ENCODE results near the gene DLK1. TPM values are rescaled to one million over a fixed set of nuclear protein-coding genes. Genes with fewer than 3 reads are reported as not detected.
A peak's percentile ranks its signal among the peaks of the same experiment; 100 is the strongest.

DLK1 gene
- total and polyA plus RNA-seq, 10 donors: 0.17 to 0.79 (median 0.38) TPM; not detected in 7

DNA sequence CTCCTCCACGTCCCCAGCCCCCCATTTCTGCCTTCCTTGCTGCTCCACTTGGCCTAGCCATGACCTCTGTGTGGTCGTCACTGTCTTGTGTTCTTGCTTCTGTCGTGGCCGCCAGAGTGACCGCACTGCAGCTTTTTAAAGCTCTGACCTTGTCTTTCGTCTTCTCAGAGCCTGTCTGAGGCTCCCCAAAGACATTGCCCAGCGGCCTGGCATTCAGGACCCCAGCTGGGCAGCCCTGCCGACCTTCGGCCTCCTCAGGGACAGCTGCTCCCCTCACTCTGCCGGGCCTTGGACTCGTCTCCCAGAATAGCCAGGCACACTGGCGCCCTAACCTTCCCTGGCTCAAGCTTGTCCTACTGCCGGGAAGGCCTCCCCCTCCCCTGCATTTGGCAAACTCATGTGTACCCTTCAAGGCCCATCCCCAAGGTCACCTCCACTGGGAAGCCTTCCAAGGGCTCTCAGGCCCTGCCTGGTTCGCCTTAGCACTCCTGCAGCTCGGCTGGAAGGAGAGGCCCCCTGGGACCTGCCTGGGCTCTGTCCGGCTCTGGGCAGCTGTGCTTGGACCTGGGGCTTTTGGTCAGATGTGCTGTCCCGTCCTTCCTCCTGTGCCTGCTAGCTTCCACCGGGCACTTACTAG is 15.7 kb upstream of the DLK1 start:
- Histone ChIP-seq H3K27ac (peak overlapping the region in 6 of 8 donors; percentile 42 to 76 (median 56)), H3K36me3 (no peaks in the 10 kb centered on the region), H3K27me3 (replicated peaks in 1 of 7) (peaks cover 0 to 56% (median 7%) of the 10 kb centered on the region in 7 donors), H3K4me1 (peaks cover 3 to 59% (median 34%) of the 10 kb centered on the region in 6 donors), H3K9me3 (peaks cover 0 to 2% (median 0%) of the 10 kb centered on the region in 8 donors), H3K4me3 (peak overlapping the region in 1 of 8 donors; percentile 6)
- WGBS, 5 donors: 59 to 67% (median 67%) methylated on average over 16 to 18 of the region's 18 CpGs
- DNase-seq: no peak
- no peak for TF ChIP-seq POLR2A (IDR thresholded peaks at IDR 0.05)
- TF ChIP-seq, protein P1, sequence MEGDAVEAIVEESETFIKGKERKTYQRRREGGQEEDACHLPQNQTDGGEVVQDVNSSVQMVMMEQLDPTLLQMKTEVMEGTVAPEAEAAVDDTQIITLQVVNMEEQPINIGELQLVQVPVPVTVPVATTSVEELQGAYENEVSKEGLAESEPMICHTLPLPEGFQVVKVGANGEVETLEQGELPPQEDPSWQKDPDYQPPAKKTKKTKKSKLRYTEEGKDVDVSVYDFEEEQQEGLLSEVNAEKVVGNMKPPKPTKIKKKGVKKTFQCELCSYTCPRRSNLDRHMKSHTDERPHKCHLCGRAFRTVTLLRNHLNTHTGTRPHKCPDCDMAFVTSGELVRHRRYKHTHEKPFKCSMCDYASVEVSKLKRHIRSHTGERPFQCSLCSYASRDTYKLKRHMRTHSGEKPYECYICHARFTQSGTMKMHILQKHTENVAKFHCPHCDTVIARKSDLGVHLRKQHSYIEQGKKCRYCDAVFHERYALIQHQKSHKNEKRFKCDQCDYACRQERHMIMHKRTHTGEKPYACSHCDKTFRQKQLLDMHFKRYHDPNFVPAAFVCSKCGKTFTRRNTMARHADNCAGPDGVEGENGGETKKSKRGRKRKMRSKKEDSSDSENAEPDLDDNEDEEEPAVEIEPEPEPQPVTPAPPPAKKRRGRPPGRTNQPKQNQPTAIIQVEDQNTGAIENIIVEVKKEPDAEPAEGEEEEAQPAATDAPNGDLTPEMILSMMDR (IDR thresholded peaks at IDR 0.05 in 8 of 11, conservative IDR thresholded peaks at IDR 0.05 in 3 of 11): no peak
- no peak for TF ChIP-seq POLR2AphosphoS5 (IDR thresholded peaks at IDR 0.05)
- intact Hi-C loops (cut with DNase I; ENCODE audit: low total_unique reads): no loop called here

DNA sequence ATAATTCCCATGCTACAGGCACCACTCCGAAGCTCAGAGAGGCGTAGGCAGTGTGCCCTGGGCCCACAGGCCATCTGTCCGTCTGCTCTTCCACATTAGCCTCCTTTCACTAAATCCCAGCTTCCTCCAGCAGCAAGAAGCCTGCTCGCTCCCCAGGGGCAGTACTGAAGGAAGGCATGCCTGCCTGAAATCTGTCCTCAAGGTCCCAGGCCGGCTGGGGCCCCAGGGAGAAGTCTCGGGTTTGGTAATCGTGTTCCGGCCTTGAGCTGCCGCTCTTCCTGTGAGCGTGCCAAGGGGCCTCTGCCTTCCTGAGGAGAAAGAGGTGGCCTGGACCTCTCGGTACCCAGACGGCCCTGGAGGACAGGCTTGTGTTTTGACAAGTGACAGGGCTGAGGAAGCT is 15.2 kb upstream of the DLK1 start:
- H3K9me3 ChIP-seq: peaks cover 0 to 7% (median 0%) of the 10 kb centered on the region in 8 donors
- WGBS, 5 donors: 22 to 40% (median 32%) methylated on average over 12 of the region's 12 CpGs
- H3K27ac ChIP-seq: peak overlapping the region in 6 of 8 donors; percentile 42 to 76 (median 56)
- intact Hi-C loops (cut with DNase I; ENCODE audit: low total_unique reads): no loop called here
- peaks cover 0 to 56% (median 7%) of the 10 kb centered on the region in 7 donors for H3K27me3 ChIP-seq (replicated peaks in 1 of 7)
- peak; percentile 83 for DNase-seq
- no peaks in the 10 kb centered on the region for H3K36me3 ChIP-seq
- H3K4me1 ChIP-seq: peaks cover 3 to 59% (median 34%) of the 10 kb centered on the region in 6 donors
- TF ChIP-seq POLR2A (IDR thresholded peaks at IDR 0.05) (no peak), POLR2AphosphoS5 (IDR thresholded peaks at IDR 0.05) (peak in 2 of 3 donors; percentile 44 to 58)
- TF ChIP-seq, protein P1 (IDR thresholded peaks at IDR 0.05 in 8 of 11, conservative IDR thresholded peaks at IDR 0.05 in 3 of 11): no peak
- peak overlapping the region in 1 of 8 donors; percentile 6 for H3K4me3 ChIP-seq

DNA sequence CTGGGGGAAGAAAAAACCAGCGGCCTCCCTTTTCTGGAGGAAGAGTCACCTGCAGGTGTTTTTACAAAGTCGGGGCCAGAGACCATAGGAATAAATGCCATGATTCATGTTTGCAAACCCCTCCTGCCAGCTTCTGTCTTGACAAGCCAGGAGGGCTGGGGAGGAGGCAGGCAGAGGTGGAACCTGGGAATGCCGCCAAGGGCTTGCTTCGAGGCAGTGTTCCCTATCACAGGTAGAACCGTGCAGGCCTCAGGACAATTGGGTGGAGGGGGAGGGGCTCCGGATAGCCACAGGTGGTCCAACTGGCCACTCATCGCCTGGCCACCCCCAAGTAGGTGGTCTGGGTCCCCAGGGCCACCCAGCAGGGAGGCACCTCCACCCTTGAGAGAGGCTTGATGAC is 14.2 kb upstream of the DLK1 start:
- DNase-seq: no peak
- Histone ChIP-seq H3K27ac (peak overlapping the region in 1 of 8 donors; percentile 76), H3K4me1 (peaks cover 3 to 59% (median 34%) of the 10 kb centered on the region in 6 donors), H3K27me3 (replicated peaks in 1 of 7) (peaks cover 0 to 65% (median 7%) of the 10 kb centered on the region in 7 donors), H3K36me3 (no peaks in the 10 kb centered on the region), H3K4me3 (no peak overlapping the region), H3K9me3 (peaks cover 0 to 8% (median 0%) of the 10 kb centered on the region in 8 donors)
- intact Hi-C loops (cut with DNase I; ENCODE audit: low total_unique reads): no loop called here
- TF ChIP-seq POLR2A (IDR thresholded peaks at IDR 0.05) (no peak), POLR2AphosphoS5 (IDR thresholded peaks at IDR 0.05) (no peak)
- TF ChIP-seq, protein P1 (IDR thresholded peaks at IDR 0.05 in 8 of 11, conservative IDR thresholded peaks at IDR 0.05 in 3 of 11): no peak
- WGBS, 5 donors: 66 to 86% (median 84%) methylated on average over 5 to 7 of the region's 7 CpGs

DNA sequence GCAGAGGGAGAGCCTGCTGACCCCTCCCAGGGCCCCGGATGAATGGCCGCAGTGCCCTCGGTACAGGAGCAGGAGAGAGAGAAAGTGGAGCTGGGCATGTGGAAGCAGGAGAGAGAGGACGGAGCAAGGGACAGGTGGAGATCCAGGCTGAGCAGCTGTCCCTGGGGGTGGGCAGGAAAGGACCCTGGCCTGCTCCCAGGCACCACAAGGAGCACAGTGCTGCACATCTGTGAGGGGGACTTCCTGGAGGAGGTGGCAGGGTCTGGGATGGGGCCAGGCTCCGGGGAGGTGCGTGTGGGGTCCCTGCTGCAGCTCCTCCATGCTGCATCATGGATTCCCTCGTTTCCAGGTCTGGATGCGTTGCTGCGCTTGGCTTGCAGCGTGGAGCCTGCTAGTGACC is 13.0 kb upstream of the DLK1 start:
- Histone ChIP-seq H3K36me3 (no peaks in the 10 kb centered on the region), H3K27ac (no peak overlapping the region), H3K27me3 (replicated peaks in 1 of 7) (peaks cover 0 to 74% (median 7%) of the 10 kb centered on the region in 7 donors), H3K9me3 (peaks cover 0 to 8% (median 0%) of the 10 kb centered on the region in 8 donors), H3K4me3 (no peak overlapping the region), H3K4me1 (peaks cover 3 to 66% (median 37%) of the 10 kb centered on the region in 6 donors)
- no peak for DNase-seq
- TF ChIP-seq, protein P1 (IDR thresholded peaks at IDR 0.05 in 8 of 11, conservative IDR thresholded peaks at IDR 0.05 in 3 of 11): no peak
- TF ChIP-seq POLR2A (IDR thresholded peaks at IDR 0.05) (no peak), POLR2AphosphoS5 (IDR thresholded peaks at IDR 0.05) (no peak)
- WGBS, 5 donors: 50 to 60% (median 60%) methylated on average over 9 to 10 of the region's 10 CpGs
- intact Hi-C loops (cut with DNase I; ENCODE audit: low total_unique reads): no loop called here

Measured in spleen (tissue), 11 donors.